ENCODE data around the gene EIF4G3. TPM values are rescaled to one million over a fixed set of nuclear protein-coding genes. Genes with fewer than 3 reads are reported as not detected.
A peak's percentile ranks its signal among the peaks of the same experiment; 100 is the strongest.

EIF4G3 gene
- total and polyA plus RNA-seq, 9 of the 15 experiments (the other 6 are each of a cell fraction or from before 2014, with no cell fraction given): 6.7 to 40.5 (median 32.1) TPM

DNA sequence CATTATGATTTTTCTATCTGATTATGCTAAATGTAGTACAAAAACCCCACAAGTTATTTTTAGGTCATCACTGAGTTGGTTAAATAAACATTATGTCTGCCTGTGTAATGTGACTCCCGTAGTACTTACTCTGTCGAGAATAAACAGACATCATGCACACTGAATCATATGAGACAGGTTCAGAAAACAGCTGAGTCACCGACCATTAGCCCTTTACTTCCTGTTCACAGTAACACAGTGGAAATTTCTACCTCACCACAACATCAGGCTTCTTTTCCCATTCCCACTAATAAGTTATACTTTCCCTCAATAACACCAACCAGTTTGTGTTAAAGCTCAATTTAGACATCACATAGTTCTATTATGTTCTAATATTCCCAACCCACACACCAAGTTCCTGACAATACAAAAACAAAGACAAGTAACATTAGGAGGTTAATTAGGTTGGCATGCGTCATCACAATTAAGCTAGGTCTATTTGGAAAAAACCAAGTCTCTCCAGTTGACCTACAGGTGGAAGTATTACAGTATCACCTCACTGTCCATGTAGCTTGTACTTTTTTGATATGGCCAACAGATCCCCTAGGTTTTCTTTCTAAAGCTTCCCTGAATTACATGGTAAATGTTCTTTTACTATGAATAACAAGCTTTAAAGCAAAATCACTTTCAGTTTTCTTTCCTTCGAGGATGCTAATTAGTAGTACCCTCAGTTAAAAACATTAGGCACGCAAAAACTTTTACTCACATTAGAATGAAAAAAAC lies 154.2 kb downstream of the EIF4G3 start (continued):
- TF ChIP-seq, protein P1, sequence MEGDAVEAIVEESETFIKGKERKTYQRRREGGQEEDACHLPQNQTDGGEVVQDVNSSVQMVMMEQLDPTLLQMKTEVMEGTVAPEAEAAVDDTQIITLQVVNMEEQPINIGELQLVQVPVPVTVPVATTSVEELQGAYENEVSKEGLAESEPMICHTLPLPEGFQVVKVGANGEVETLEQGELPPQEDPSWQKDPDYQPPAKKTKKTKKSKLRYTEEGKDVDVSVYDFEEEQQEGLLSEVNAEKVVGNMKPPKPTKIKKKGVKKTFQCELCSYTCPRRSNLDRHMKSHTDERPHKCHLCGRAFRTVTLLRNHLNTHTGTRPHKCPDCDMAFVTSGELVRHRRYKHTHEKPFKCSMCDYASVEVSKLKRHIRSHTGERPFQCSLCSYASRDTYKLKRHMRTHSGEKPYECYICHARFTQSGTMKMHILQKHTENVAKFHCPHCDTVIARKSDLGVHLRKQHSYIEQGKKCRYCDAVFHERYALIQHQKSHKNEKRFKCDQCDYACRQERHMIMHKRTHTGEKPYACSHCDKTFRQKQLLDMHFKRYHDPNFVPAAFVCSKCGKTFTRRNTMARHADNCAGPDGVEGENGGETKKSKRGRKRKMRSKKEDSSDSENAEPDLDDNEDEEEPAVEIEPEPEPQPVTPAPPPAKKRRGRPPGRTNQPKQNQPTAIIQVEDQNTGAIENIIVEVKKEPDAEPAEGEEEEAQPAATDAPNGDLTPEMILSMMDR (IDR thresholded peaks at IDR 0.05 in 2 of 3, conservative IDR thresholded peaks at IDR 0.05 in 1 of 3; ENCODE audit: insufficient read depth in 2 of 3, low read depth in 1 of 3, low read length in 3 of 3): no peak; a peak in 1 of 6 replicates
- TF ChIP-seq SMAD4 (CRISPR knock-in tag; conservative IDR thresholded peaks at IDR 0.05) (peak; percentile 90), NFIX (CRISPR knock-in tag; IDR thresholded peaks at IDR 0.05; ENCODE audit: low read depth) (no peak), ETV1 (tag; conservative IDR thresholded peaks at IDR 0.05; ENCODE audit: low read depth) (peak; percentile 98), SMAD3 (CRISPR knock-in tag; conservative IDR thresholded peaks at IDR 0.05) (peak; percentile 56), FOXK2 (conservative IDR thresholded peaks at IDR 0.05 in 1 of 2, IDR thresholded peaks at IDR 0.05 in 1 of 2; ENCODE audit: low read depth in 2 of 2) (peak; percentile 95 to 96), RBFOX2 (IDR thresholded peaks at IDR 0.05; ENCODE audit: low read depth, low read length) (peak; percentile 50), ZNF764 (CRISPR knock-in tag; IDR thresholded peaks at IDR 0.05; ENCODE audit: low read depth) (no peak), PHF20 (IDR thresholded peaks at IDR 0.05; ENCODE audit: partially characterized antibody) (no peak), ZNF507 (tag; conservative IDR thresholded peaks at IDR 0.05) (no peak), ZNF3 (CRISPR knock-in tag; IDR thresholded peaks at IDR 0.05) (no peak), ZNF23 (CRISPR knock-in tag; IDR thresholded peaks at IDR 0.05) (no peak; the same call in 1 of the 2 replicates)
- TF ChIP-seq, protein P2, sequence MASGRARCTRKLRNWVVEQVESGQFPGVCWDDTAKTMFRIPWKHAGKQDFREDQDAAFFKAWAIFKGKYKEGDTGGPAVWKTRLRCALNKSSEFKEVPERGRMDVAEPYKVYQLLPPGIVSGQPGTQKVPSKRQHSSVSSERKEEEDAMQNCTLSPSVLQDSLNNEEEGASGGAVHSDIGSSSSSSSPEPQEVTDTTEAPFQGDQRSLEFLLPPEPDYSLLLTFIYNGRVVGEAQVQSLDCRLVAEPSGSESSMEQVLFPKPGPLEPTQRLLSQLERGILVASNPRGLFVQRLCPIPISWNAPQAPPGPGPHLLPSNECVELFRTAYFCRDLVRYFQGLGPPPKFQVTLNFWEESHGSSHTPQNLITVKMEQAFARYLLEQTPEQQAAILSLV (tag; IDR thresholded peaks at IDR 0.05): peak; percentile 22; the same call in 1 of the 2 replicates
- TF ChIP-seq, protein P3, sequence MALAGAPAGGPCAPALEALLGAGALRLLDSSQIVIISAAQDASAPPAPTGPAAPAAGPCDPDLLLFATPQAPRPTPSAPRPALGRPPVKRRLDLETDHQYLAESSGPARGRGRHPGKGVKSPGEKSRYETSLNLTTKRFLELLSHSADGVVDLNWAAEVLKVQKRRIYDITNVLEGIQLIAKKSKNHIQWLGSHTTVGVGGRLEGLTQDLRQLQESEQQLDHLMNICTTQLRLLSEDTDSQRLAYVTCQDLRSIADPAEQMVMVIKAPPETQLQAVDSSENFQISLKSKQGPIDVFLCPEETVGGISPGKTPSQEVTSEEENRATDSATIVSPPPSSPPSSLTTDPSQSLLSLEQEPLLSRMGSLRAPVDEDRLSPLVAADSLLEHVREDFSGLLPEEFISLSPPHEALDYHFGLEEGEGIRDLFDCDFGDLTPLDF (CRISPR knock-in tag; IDR thresholded peaks at IDR 0.05): no peak
- TF ChIP-seq, protein P4, sequence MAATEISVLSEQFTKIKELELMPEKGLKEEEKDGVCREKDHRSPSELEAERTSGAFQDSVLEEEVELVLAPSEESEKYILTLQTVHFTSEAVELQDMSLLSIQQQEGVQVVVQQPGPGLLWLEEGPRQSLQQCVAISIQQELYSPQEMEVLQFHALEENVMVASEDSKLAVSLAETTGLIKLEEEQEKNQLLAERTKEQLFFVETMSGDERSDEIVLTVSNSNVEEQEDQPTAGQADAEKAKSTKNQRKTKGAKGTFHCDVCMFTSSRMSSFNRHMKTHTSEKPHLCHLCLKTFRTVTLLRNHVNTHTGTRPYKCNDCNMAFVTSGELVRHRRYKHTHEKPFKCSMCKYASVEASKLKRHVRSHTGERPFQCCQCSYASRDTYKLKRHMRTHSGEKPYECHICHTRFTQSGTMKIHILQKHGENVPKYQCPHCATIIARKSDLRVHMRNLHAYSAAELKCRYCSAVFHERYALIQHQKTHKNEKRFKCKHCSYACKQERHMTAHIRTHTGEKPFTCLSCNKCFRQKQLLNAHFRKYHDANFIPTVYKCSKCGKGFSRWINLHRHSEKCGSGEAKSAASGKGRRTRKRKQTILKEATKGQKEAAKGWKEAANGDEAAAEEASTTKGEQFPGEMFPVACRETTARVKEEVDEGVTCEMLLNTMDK (IDR thresholded peaks at IDR 0.05; ENCODE audit: borderline replicate concordance, insufficient read depth, low read depth, low read length, poor library complexity, severe bottlenecking): no peak
- TF ChIP-seq, protein P5, sequence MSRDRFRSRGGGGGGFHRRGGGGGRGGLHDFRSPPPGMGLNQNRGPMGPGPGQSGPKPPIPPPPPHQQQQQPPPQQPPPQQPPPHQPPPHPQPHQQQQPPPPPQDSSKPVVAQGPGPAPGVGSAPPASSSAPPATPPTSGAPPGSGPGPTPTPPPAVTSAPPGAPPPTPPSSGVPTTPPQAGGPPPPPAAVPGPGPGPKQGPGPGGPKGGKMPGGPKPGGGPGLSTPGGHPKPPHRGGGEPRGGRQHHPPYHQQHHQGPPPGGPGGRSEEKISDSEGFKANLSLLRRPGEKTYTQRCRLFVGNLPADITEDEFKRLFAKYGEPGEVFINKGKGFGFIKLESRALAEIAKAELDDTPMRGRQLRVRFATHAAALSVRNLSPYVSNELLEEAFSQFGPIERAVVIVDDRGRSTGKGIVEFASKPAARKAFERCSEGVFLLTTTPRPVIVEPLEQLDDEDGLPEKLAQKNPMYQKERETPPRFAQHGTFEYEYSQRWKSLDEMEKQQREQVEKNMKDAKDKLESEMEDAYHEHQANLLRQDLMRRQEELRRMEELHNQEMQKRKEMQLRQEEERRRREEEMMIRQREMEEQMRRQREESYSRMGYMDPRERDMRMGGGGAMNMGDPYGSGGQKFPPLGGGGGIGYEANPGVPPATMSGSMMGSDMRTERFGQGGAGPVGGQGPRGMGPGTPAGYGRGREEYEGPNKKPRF (IDR thresholded peaks at IDR 0.05; ENCODE audit: low read depth, low read length): no peak
- TF ChIP-seq, protein P6, sequence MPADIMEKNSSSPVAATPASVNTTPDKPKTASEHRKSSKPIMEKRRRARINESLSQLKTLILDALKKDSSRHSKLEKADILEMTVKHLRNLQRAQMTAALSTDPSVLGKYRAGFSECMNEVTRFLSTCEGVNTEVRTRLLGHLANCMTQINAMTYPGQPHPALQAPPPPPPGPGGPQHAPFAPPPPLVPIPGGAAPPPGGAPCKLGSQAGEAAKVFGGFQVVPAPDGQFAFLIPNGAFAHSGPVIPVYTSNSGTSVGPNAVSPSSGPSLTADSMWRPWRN (IDR thresholded peaks at IDR 0.05; ENCODE audit: low read depth): peak; percentile 39; the same call in 1 of the 2 replicates

All from K562 (cell line).